Suprapubic skin (tissue), 4 donors: ENCODE results near the gene ADD2.

Experiments
- EP300 ChIP-seq: sonication (generic); formaldehyde crosslinking; IDR thresholded peaks from one replicate; pipeline ENCODE4 v1.6.1; 2017; ENCODE audit warnings: antibody characterized with exemption
- POLR2A ChIP-seq, 2 donors: fragments of 450-650 bp; IDR thresholded peaks; one replicate each; pipeline ENCODE4 v1.6.1; 2017; ENCODE audit warnings: antibody characterized with exemption in 2 of 2, mild to moderate bottlenecking in 2 of 2, moderate library complexity in 2 of 2
- POLR2AphosphoS5 ChIP-seq, 3 donors: sonication (generic); formaldehyde crosslinking; IDR thresholded peaks; one replicate each; pipeline ENCODE4 v1.6.1; 2017; ENCODE audit warnings: antibody characterized with exemption in 3 of 3
- TF ChIP-seq, protein P1 (sequence below), 2 donors: fragments of 200-600 bp in 1 of 2; fragments of 450-650 bp in 1 of 2; sonication (generic) in 1 of 2; IDR thresholded peaks; one replicate each; pipeline ENCODE4 v1.5.1; 2016 to 2019; ENCODE audit warnings: antibody characterized with exemption in 2 of 2, mild to moderate bottlenecking in 1 of 2, moderate library complexity in 1 of 2

DNA sequence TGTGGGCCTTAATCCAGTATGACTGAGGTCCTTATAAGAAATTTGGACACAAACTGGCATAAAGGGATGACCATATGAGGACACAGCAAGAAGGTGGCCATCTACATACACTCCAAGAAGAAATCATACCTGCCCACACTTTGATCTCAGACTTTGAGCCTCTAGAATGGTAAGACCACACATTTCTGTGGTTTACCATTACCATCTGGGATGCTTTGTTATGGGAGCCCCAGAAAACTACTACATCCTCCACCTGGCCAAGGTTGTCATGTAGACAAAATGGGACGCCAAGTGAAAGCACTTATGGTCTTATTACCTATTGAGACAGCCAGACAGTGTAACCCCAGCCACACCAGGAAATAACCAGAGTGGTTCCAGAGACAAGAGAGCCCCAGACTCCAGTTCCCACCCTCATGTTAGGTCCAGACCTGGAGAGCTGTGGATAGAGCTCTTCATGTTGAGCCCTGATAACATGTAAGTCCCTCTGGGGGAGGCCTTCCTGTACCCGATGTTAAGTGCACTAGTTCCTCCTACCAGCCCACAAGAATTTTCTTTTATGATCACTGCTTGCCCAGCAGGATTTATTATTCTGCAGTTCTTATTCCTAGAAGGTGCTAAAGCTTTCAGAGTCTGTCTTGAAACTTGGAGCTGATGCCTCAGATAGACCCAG, 4.6 kb upstream of the ADD2 start:
- TF ChIP-seq POLR2AphosphoS5 (IDR thresholded peaks at IDR 0.05) (no peak), POLR2A (IDR thresholded peaks at IDR 0.05) (no peak), EP300 (no peak)
- TF ChIP-seq, protein P1, sequence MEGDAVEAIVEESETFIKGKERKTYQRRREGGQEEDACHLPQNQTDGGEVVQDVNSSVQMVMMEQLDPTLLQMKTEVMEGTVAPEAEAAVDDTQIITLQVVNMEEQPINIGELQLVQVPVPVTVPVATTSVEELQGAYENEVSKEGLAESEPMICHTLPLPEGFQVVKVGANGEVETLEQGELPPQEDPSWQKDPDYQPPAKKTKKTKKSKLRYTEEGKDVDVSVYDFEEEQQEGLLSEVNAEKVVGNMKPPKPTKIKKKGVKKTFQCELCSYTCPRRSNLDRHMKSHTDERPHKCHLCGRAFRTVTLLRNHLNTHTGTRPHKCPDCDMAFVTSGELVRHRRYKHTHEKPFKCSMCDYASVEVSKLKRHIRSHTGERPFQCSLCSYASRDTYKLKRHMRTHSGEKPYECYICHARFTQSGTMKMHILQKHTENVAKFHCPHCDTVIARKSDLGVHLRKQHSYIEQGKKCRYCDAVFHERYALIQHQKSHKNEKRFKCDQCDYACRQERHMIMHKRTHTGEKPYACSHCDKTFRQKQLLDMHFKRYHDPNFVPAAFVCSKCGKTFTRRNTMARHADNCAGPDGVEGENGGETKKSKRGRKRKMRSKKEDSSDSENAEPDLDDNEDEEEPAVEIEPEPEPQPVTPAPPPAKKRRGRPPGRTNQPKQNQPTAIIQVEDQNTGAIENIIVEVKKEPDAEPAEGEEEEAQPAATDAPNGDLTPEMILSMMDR (IDR thresholded peaks at IDR 0.05), result no peak
